ENCODE results near the gene CCDC171. TPM values are rescaled to one million over a fixed set of nuclear protein-coding genes. Genes with fewer than 3 reads are reported as not detected.

The CCDC171 gene
- total RNA-seq, 1 experiment from 2014 or later: 1.6 TPM

GRCh38 chr9:15764131-15764530 lies 211.3 kb downstream of the CCDC171 start:
- no peak overlapping the region for H3K27ac Mint-ChIP-seq (ENCODE audit: unreplicated experiment)
- no peaks in the 10 kb centered on the region for H3K4me1 Mint-ChIP-seq (ENCODE audit: low read depth, unreplicated experiment)
- Histone ChIP-seq H3K36me3 (ENCODE audit: control insufficient read depth, insufficient read depth, low read length) (no peaks in the 10 kb centered on the region), H3K4me1 (no peaks in the 10 kb centered on the region), H3K27me3 (replicated peaks; ENCODE audit: control insufficient read depth, insufficient read depth, low read length) (no peaks in the 10 kb centered on the region), H3K4me3 (ENCODE audit: low read depth, low read length) (no peak overlapping the region), H3K9me3 (no peaks in the 10 kb centered on the region)
- ChIA-PET CTCF (no interaction called here), POLR2A (no interaction called here)
- intact Hi-C loops (cut with micrococcal nuclease; ENCODE audit: unreplicated experiment): no loop called here
- TF ChIP-seq CTCF (IDR thresholded peaks at IDR 0.05; ENCODE audit: insufficient read depth in 1 of 2, low read depth in 1 of 2, low read length in 1 of 2, severe bottlenecking in 1 of 2, unreplicated experiment in 1 of 2): no peak
- no peaks in the 10 kb centered on the region for H3K36me3 Mint-ChIP-seq (ENCODE audit: insufficient read depth, unreplicated experiment)
- no peak for DNase-seq
- no peaks in the 10 kb centered on the region for H3K9me3 Mint-ChIP-seq (ENCODE audit: unreplicated experiment)
- BruUV-seq (replicated peaks): no TSS peak
- no peak overlapping the region for H3K4me3 Mint-ChIP-seq (ENCODE audit: unreplicated experiment)
- no peaks in the 10 kb centered on the region for H3K27me3 Mint-ChIP-seq (ENCODE audit: insufficient read depth, unreplicated experiment)

GRCh38 chr9:15769547-15769946 lies 216.7 kb downstream of the CCDC171 start:
- H3K4me3 Mint-ChIP-seq (ENCODE audit: unreplicated experiment): no peak overlapping the region
- POLR2A ChIA-PET: no interaction called here
- H3K4me3 ChIP-seq (ENCODE audit: low read depth, low read length): no peak overlapping the region
- H3K27ac Mint-ChIP-seq (ENCODE audit: unreplicated experiment): no peak overlapping the region
- H3K36me3 ChIP-seq (ENCODE audit: control insufficient read depth, insufficient read depth, low read length): no peaks in the 10 kb centered on the region
- no peaks in the 10 kb centered on the region for H3K9me3 Mint-ChIP-seq (ENCODE audit: unreplicated experiment)
- H3K4me1 ChIP-seq: no peaks in the 10 kb centered on the region
- H3K27me3 Mint-ChIP-seq (ENCODE audit: insufficient read depth, unreplicated experiment): no peaks in the 10 kb centered on the region
- no peak for DNase-seq
- H3K27me3 ChIP-seq (replicated peaks; ENCODE audit: control insufficient read depth, insufficient read depth, low read length): no peaks in the 10 kb centered on the region
- intact Hi-C loops (cut with micrococcal nuclease; ENCODE audit: unreplicated experiment): no loop called here
- TF ChIP-seq CTCF (IDR thresholded peaks at IDR 0.05; ENCODE audit: insufficient read depth in 1 of 2, low read depth in 1 of 2, low read length in 1 of 2, severe bottlenecking in 1 of 2, unreplicated experiment in 1 of 2): no peak
- CTCF ChIA-PET: no interaction called here
- no peaks in the 10 kb centered on the region for H3K9me3 ChIP-seq
- BruUV-seq (replicated peaks): no TSS peak
- no peaks in the 10 kb centered on the region for H3K36me3 Mint-ChIP-seq (ENCODE audit: insufficient read depth, unreplicated experiment)
- no peaks in the 10 kb centered on the region for H3K4me1 Mint-ChIP-seq (ENCODE audit: low read depth, unreplicated experiment)

- Histone ChIP-seq H3K4me1 (no peaks in the 10 kb centered on the region), H3K36me3 (ENCODE audit: control insufficient read depth, insufficient read depth, low read length) (no peaks in the 10 kb centered on the region), H3K9me3 (no peaks in the 10 kb centered on the region), H3K27me3 (replicated peaks; ENCODE audit: control insufficient read depth, insufficient read depth, low read length) (no peaks in the 10 kb centered on the region), H3K4me3 (ENCODE audit: low read depth, low read length) (no peak overlapping the region)
- Mint-ChIP-seq H3K27ac (ENCODE audit: unreplicated experiment) (no peak overlapping the region), H3K36me3 (ENCODE audit: insufficient read depth, unreplicated experiment) (no peaks in the 10 kb centered on the region), H3K9me3 (ENCODE audit: unreplicated experiment) (no peaks in the 10 kb centered on the region), H3K4me3 (ENCODE audit: unreplicated experiment) (no peak overlapping the region), H3K27me3 (ENCODE audit: insufficient read depth, unreplicated experiment) (no peaks in the 10 kb centered on the region), H3K4me1 (ENCODE audit: low read depth, unreplicated experiment) (no peaks in the 10 kb centered on the region)
- intact Hi-C loops (cut with micrococcal nuclease; ENCODE audit: unreplicated experiment): no loop called here
- no TSS peak for BruUV-seq (replicated peaks)
- ChIA-PET CTCF (no interaction called here), POLR2A (no interaction called here)
- no peak for DNase-seq
- TF ChIP-seq CTCF (IDR thresholded peaks at IDR 0.05; ENCODE audit: insufficient read depth in 1 of 2, low read depth in 1 of 2, low read length in 1 of 2, severe bottlenecking in 1 of 2, unreplicated experiment in 1 of 2): no peak
These were observed 226.0 kb downstream of the CCDC171 start for GRCh38 chr9:15778861-15779260.
